K562 (cell line): ENCODE data around the gene MGAT4D. TPM values are rescaled to one million over a fixed set of nuclear protein-coding genes. Genes with fewer than 3 reads are reported as not detected.

Source experiments
- ATAC-seq: fragments of 200-7000 bp; cut with Tn5 transposase; 3 replicates; pipeline ENCODE4 v1.9.1; 2020; ENCODE audit warnings: moderate library complexity
- BruUV-seq: library from RNA; stranded (reverse); fragments of 400-500 nt; replicated peaks from 2 replicates; lab custom pipeline; 2021; lab: Mats Ljungman, UMichigan
- CTCF ChIA-PET: fragments of 300-600 bp; formaldehyde crosslinking; extraction: SDS; loops from one replicate; lab custom pipeline; 2021; ENCODE audit warnings: low intra/inter-chr PET ratio; lab: Yijun Ruan, JAX
- POLR2A ChIA-PET: fragments of 300-600, 350-650 bp; sonication (Branson Sonifier 250); formaldehyde crosslinking; extraction: SDS; loops from one replicate; lab custom pipeline; 2021; ENCODE audit warnings: antibody characterized with exemption, inconsistent platforms; lab: Yijun Ruan, JAX
- DNase-seq, 4 experiments: peaks; one replicate each; pipeline versions ENCODE4 v3.0.0 to v3.0.0-alpha.2; 2011 to 2018; ENCODE audit warnings: low spot score in 3 of 4, mixed read lengths in 3 of 4; ENCODE audit errors: extremely low read depth in 1 of 4
- FAIRE-seq: peaks from 2 replicates; lab custom pipeline; 2011; peaks lifted over from hg19 to GRCh38; lab: Jason Lieb, UNC
- H2AFZ ChIP-seq: 2 replicates; pipeline ENCODE4 v1.6.0; 2011; ENCODE audit warnings: low read depth, low read length, control low read depth, inconsistent platforms
- H3K27ac ChIP-seq: fragments of 200-600 bp; 3 replicates; pipeline ENCODE4 v1.8.0; 2011; ENCODE audit warnings: low read depth, mild to moderate bottlenecking, control low read depth, inconsistent platforms, low read length, moderate library complexity, mixed read lengths; ENCODE audit errors: extremely low read depth
- H3K27me3 ChIP-seq, 2 experiments: fragments of 300-600 bp in 1 of 2; 2 replicates in 1 of 2; 3 replicates in 1 of 2; pipeline versions ENCODE4 v1.6.0 to v1.8.0; 2011; ENCODE audit warnings: inconsistent platforms in 2 of 2, low read length in 2 of 2, mild to moderate bottlenecking in 1 of 2, mixed read lengths in 1 of 2, moderate library complexity in 1 of 2; ENCODE audit not compliant: control insufficient read depth in 2 of 2, insufficient read depth in 2 of 2
- H3K36me3 ChIP-seq: fragments of 300-600 bp; 3 replicates; pipeline ENCODE4 v1.8.0; 2011; ENCODE audit warnings: mild to moderate bottlenecking, low read length, inconsistent platforms; ENCODE audit not compliant: control insufficient read depth, insufficient read depth
- H3K4me1 ChIP-seq, 2 experiments: fragments of 200-600 bp in 1 of 2; replicated peaks in 1 of 2; 2 replicates in 1 of 2; 3 replicates in 1 of 2; pipeline versions ENCODE4 v1.5.1 to v1.8.0; 2011; ENCODE audit warnings: inconsistent platforms in 2 of 2, low read length in 2 of 2, mild to moderate bottlenecking in 1 of 2, mixed read lengths in 1 of 2, moderate library complexity in 1 of 2; ENCODE audit not compliant: control insufficient read depth in 2 of 2, insufficient read depth in 2 of 2
- H3K4me2 ChIP-seq: 2 replicates; pipeline ENCODE4 v1.6.1; 2011; ENCODE audit warnings: low read length, control low read depth, inconsistent platforms, mixed read lengths; ENCODE audit not compliant: insufficient read depth
- H3K4me3 ChIP-seq: fragments of 200-600 bp; sonication (generic), shearing (Covaris generic); 2 replicates; pipeline ENCODE4 v1.5.1; 2016; ENCODE audit warnings: control low read depth, inconsistent platforms
- H3K79me2 ChIP-seq: fragments of 200-600 bp; 3 replicates; pipeline ENCODE4 v1.8.0; 2011; ENCODE audit warnings: low read length, inconsistent platforms; ENCODE audit not compliant: control insufficient read depth, insufficient read depth
- H3K9ac ChIP-seq, 2 experiments: 2 replicates each; pipeline versions ENCODE4 v1.6.0 to v1.6.1; 2011; ENCODE audit warnings: low read depth in 2 of 2, low read length in 2 of 2, control low read depth in 1 of 2, inconsistent platforms in 1 of 2, mild to moderate bottlenecking in 1 of 2, mixed read lengths in 1 of 2; ENCODE audit not compliant: insufficient read depth in 1 of 2
- H3K9me1 ChIP-seq: one replicate; pipeline ENCODE4 v1.6.0; 2011; ENCODE audit warnings: inconsistent platforms, mild to moderate bottlenecking, low read length, moderate library complexity; ENCODE audit not compliant: control insufficient read depth, insufficient read depth
- H3K9me3 ChIP-seq: replicated peaks from 2 replicates; pipeline ENCODE4 v1.5.1; 2011; ENCODE audit warnings: low read depth, low read length, inconsistent platforms; ENCODE audit not compliant: control insufficient read depth, insufficient read depth
- H4K20me1 ChIP-seq: replicated peaks from 2 replicates; pipeline ENCODE4 v1.6.1; 2011; ENCODE audit warnings: low read length, inconsistent platforms, mixed read lengths; ENCODE audit not compliant: control insufficient read depth, insufficient read depth
- ARID1B ChIP-seq: fragments of 450-650 bp; IDR thresholded peaks from 2 replicates; pipeline ENCODE4 v1.6.1; 2016; ENCODE audit warnings: antibody characterized with exemption, mild to moderate bottlenecking, inconsistent platforms
- DMBX1 ChIP-seq: fragments of 250-450 bp; sonication (Bioruptor Pico); IDR thresholded peaks from 2 replicates; pipeline ENCODE4 v1.8.0; 2022; ENCODE audit warnings: inconsistent platforms, mild to moderate bottlenecking, moderate library complexity, borderline replicate concordance
- IRF2 ChIP-seq: sonication (generic); formaldehyde crosslinking; IDR thresholded peaks from 2 replicates; pipeline ENCODE4 v1.8.1; 2022; ENCODE audit warnings: mild to moderate bottlenecking, missing genetic modification reagents
- KLF6 ChIP-seq: fragments of 250-450 bp; sonication (Bioruptor Pico); IDR thresholded peaks from 2 replicates; pipeline ENCODE4 v1.4.0; 2020; ENCODE audit warnings: mild to moderate bottlenecking, moderate library complexity, borderline replicate concordance
- MECOM ChIP-seq: fragments of 250-450 bp; sonication (Bioruptor Pico); IDR thresholded peaks from 2 replicates; pipeline ENCODE4 v1.8.0; 2022; ENCODE audit warnings: inconsistent platforms
- NFRKB ChIP-seq: fragments of 450-650 bp; IDR thresholded peaks from 2 replicates; pipeline ENCODE4 v1.6.1; 2016; ENCODE audit warnings: low read depth
- NR2C1 ChIP-seq, 2 experiments: fragments of 450-650 bp; IDR thresholded peaks; 2 replicates each; pipeline ENCODE4 v1.6.1; 2017; ENCODE audit warnings: mild to moderate bottlenecking in 2 of 2, antibody characterized with exemption in 1 of 2, inconsistent platforms in 1 of 2, missing compliant biosample characterization in 1 of 2, missing genetic modification characterization in 1 of 2
- PHTF2 ChIP-seq: fragments of 250-450 bp; sonication (Bioruptor Pico); IDR thresholded peaks from 2 replicates; pipeline ENCODE4 v1.5.0; 2021; ENCODE audit warnings: mild to moderate bottlenecking
- PRMT5 ChIP-seq: sonication (generic); formaldehyde crosslinking; IDR thresholded peaks from 2 replicates; pipeline ENCODE4 v1.5.0; 2020; ENCODE audit warnings: missing genetic modification reagents
- RBM39 ChIP-seq: fragments of 200-400 bp; formaldehyde crosslinking; optimal IDR thresholded peaks from 2 replicates; pipeline ENCODE3; 2018; ENCODE audit warnings: low read depth, low read length
- SLC30A9 ChIP-seq: fragments of 250-450 bp; sonication (Bioruptor Pico); IDR thresholded peaks from 2 replicates; pipeline ENCODE4 v1.8.0; 2022; ENCODE audit warnings: mild to moderate bottlenecking, moderate library complexity
- SRSF7 ChIP-seq: fragments of 200-400 bp; formaldehyde crosslinking; optimal IDR thresholded peaks from 2 replicates; pipeline ENCODE3; 2017; ENCODE audit warnings: mild to moderate bottlenecking, low read depth, low read length
- TARDBP ChIP-seq: fragments of 450-650 bp; IDR thresholded peaks from 2 replicates; pipeline ENCODE4 v1.6.1; 2016
- TEAD4 ChIP-seq, 2 experiments: sonication (generic) in 1 of 2; formaldehyde crosslinking in 1 of 2; IDR thresholded peaks; 2 replicates each; pipeline versions ENCODE4 v1.6.1 to v1.8.0; 2012 to 2022; ENCODE audit warnings: borderline replicate concordance in 1 of 2, inconsistent platforms in 1 of 2, low read length in 1 of 2, mild to moderate bottlenecking in 1 of 2, missing genetic modification reagents in 1 of 2
- XRCC5 ChIP-seq: fragments of 200-400 bp; formaldehyde crosslinking; IDR thresholded peaks from 2 replicates; pipeline ENCODE4 v1.6.1; 2017; ENCODE audit warnings: low read depth, mild to moderate bottlenecking, low read length
- ZBTB1 ChIP-seq: sonication (generic); formaldehyde crosslinking; IDR thresholded peaks from 2 replicates; pipeline ENCODE4 v1.8.1; 2023; ENCODE audit warnings: missing genetic modification reagents, low read depth, mild to moderate bottlenecking, borderline replicate concordance
- ZKSCAN1 ChIP-seq: fragments of 150-350 bp; IDR thresholded peaks from 2 replicates; pipeline ENCODE4 v1.6.1; 2016; ENCODE audit warnings: low read depth, low read length
- ZKSCAN3 ChIP-seq: fragments of 250-450 bp; sonication (Bioruptor Pico); IDR thresholded peaks from 2 replicates; pipeline ENCODE4 v1.4.0; 2020
- ZNF699 ChIP-seq: fragments of 250-450 bp; sonication (Bioruptor Pico); IDR thresholded peaks from 2 replicates; pipeline ENCODE4 v1.8.0; 2021; ENCODE audit warnings: mild to moderate bottlenecking, moderate library complexity; ENCODE audit not compliant: insufficient replicate concordance
- ZNF766 ChIP-seq: fragments of 200-800 bp; sonication (Bioruptor generic); conservative IDR thresholded peaks from 2 replicates; pipeline ENCODE4 v1.6.1; 2016; ENCODE audit warnings: missing genetic modification characterization, missing compliant biosample characterization
- ZSCAN32 ChIP-seq: fragments of 450-650 bp; formaldehyde crosslinking; IDR thresholded peaks from 2 replicates; pipeline ENCODE4 v1.4.0; 2020; ENCODE audit warnings: mild to moderate bottlenecking, moderate library complexity
- WGBS: fragments of 100-300 bp; shearing (Covaris generic); methylation state at CpG from one replicate; pipeline ENCODE4 v1.1.6; 2016; ENCODE audit warnings: low coverage, mixed read lengths; ENCODE audit not compliant: insufficient coverage; ENCODE audit errors: missing lambda C conversion rate; 5-methylcytosine and 5-hydroxymethylcytosine counted together
- in situ Hi-C: fragments of 300-500 bp; cut with MboI; formaldehyde crosslinking; loops from 4 replicates; pipeline ENCODE4 v1.15.0; 2018; ENCODE audit warnings: inconsistent platforms, mixed read lengths
- intact Hi-C: fragments of 100-400 bp; cut with micrococcal nuclease; formaldehyde crosslinking; loops from 2 replicates; pipeline ENCODE4 v1.14.2; 2022
- polyA plus RNA-seq, 8 experiments: library from polyadenylated mRNA; depleted of rRNA in 4 of 8; stranded (reverse) in 5 of 8; unstranded in 3 of 8; fragments of >200 nt; fragmentation: Nextera tagmentation in 2 of 8; fragmentation: Illumina TruSeq in 1 of 8; extraction: Ambion mirVana in 2 of 8; extraction: Trizol in 1 of 8; gene quantifications; 2 replicates each; pipeline versions ENCODE4 v1.2.1 to v1.2.3, GENCODE V29; 2011 to 2014; ENCODE audit warnings: inconsistent platforms in 1 of 8, missing spikeins in 1 of 8
- total RNA-seq, 7 experiments: library from RNA; depleted of rRNA in 6 of 7; stranded (reverse); fragments of >200 nt in 6 of 7; fragmentation: Illumina TruSeq in 2 of 7; extraction: Trizol in 2 of 7; gene quantifications; 2 replicates each; pipeline versions ENCODE4 v1.2.1 to v1.2.3, GENCODE V29; 2011 to 2021; ENCODE audit warnings: low replicate concordance in 1 of 7

Gene MGAT4D
- total and polyA plus RNA-seq, 9 of the 15 experiments (the other 6 are each of a cell fraction or from before 2014, with no cell fraction given) = not detected

DNA sequence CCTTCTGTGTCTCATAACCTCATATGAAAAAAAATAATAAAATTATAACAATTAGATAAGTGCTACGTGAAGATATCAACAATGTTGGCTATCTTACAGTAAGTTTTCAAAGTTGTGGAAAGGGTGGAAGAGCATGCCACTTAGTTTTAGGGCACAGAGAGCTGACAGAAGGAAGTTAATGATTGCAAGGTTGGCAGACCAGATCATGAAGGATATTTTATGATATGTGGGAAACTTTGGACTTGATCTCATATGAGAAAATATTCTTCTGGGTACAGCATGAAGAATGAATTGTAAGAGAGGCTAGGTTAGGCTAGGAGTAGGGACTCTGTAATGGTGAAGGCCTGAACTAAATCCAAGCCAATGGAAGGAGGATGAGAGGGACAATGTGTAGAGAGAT is 34.5 kb downstream of the MGAT4D start (continued):
- TF ChIP-seq KLF6 (CRISPR knock-in tag) = no peak
- TF ChIP-seq NR2C1 (IDR thresholded peaks at IDR 0.05) = no peak
- TF ChIP-seq NR2C1 (tag; IDR thresholded peaks at IDR 0.05) = no peak
- no peak for TF ChIP-seq TEAD4 (IDR thresholded peaks at IDR 0.05; ENCODE audit: low read length)
- TF ChIP-seq TEAD4 (CRISPR knock-in tag; IDR thresholded peaks at IDR 0.05; ENCODE audit: borderline replicate concordance) = no peak
- TF ChIP-seq ZKSCAN3 (CRISPR knock-in tag) = no peak
- no peak for TF ChIP-seq PRMT5 (CRISPR knock-in tag)

DNA sequence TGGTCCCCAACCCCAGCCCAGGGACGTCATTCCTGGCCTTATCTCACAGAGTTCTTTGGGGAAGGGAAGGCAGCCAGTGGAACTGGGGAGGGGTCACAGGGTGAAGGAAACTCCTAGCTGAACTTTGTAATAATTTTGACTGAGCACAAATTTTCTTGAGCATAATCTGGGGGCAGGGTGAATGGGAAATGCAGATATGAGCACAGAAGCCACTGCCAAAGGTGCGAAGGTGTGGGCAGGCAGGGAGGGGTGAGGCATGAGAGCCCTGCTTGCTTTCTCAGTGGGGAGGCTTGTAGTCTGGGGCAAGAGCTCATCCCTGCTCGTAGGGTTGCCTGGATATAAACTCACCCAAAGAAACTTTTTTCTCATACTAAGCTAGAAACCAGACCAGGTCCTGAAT is 34.9 kb downstream of the MGAT4D start:
- no peak for FAIRE-seq
- POLR2A ChIA-PET = interaction anchor here (0.6 kb wide), 1 partner anchor 290 kb away, joined by 4 read pairs; no protein-coding TSS in a partner anchor

More for the DNA sequence above, 34.9 kb downstream of the MGAT4D start:
- no peak overlapping the region for H3K4me3 ChIP-seq
- no peak overlapping the region for H3K9ac ChIP-seq
- no peaks in the 10 kb centered on the region for H3K36me3 ChIP-seq
- no peaks in the 10 kb centered on the region for H3K79me2 ChIP-seq
- in situ Hi-C loops (no loop called here), intact Hi-C loops (no loop called here)
- no peaks in the 10 kb centered on the region for H3K9me3 ChIP-seq
- H3K4me1 ChIP-seq = no peaks in the 10 kb centered on the region
- H3K27me3 ChIP-seq = no peaks in the 10 kb centered on the region
- no peak overlapping the region for H2AFZ ChIP-seq
- DNase-seq = no peak
- H3K9me1 ChIP-seq = no peaks in the 10 kb centered on the region
- H3K4me2 ChIP-seq = no peak overlapping the region
- 0% methylated on average over 3 of the region's 3 CpGs for WGBS
- BruUV-seq = no TSS peak
- no peak overlapping the region for H3K27ac ChIP-seq
- ATAC-seq = no peak
- CTCF ChIA-PET = no interaction called here
- H4K20me1 ChIP-seq = no peaks in the 10 kb centered on the region
- TF ChIP-seq DMBX1 (no peak), SRSF7 (no peak), RBM39 (no peak), ZSCAN32 (CRISPR knock-in tag) (no peak), XRCC5 (no peak), ARID1B (no peak), ZNF699 (CRISPR knock-in tag) (no peak), IRF2 (no peak), TARDBP (no peak), SLC30A9 (CRISPR knock-in tag) (no peak), NFRKB (no peak), MECOM (no peak), ZKSCAN1 (no peak), PHTF2 (CRISPR knock-in tag) (no peak), ZNF766 (CRISPR knock-in tag) (no peak), ZBTB1 (no peak)
